Cardiac fibroblast (primary cell): Measurements from ENCODE around the gene IMPDH1.

Experiments
- DNase-seq, 2 donors: peaks; one replicate each; pipeline versions ENCODE4 v3.0.0 to v3.0.0-alpha.2; 2010; ENCODE audit warnings: low read depth in 2 of 2
- H3K4me3 ChIP-seq, 2 donors: replicated peaks in 1 of 2; 1 replicate in 1 of 2; 2 replicates in 1 of 2; pipeline ENCODE4 v1.5.1; 2011; ENCODE audit warnings: low read depth in 2 of 2, low read length in 2 of 2, mild to moderate bottlenecking in 2 of 2, moderate library complexity in 1 of 2
- CTCF ChIP-seq: IDR thresholded peaks from one replicate; pipeline ENCODE4 v1.5.1; 2011; ENCODE audit warnings: low read depth, mild to moderate bottlenecking, low read length, inconsistent platforms

Gene IMPDH1

GRCh38 chr7:128366986-128367385 is 42.8 kb downstream of the IMPDH1 start:
- no peak for TF ChIP-seq CTCF
- no peak for DNase-seq

GRCh38 chr7:128366300-128366699 is 43.5 kb downstream of the IMPDH1 start:
- no peak overlapping the region for H3K4me3 ChIP-seq
- no peak for DNase-seq
- TF ChIP-seq CTCF, result no peak

More at GRCh38 chr7:128366986-128367385, 42.8 kb downstream of the IMPDH1 start:
- H3K4me3 ChIP-seq, result no peak overlapping the region

GRCh38 chr7:128365432-128365831 is 44.4 kb downstream of the IMPDH1 start:
- no peak overlapping the region for H3K4me3 ChIP-seq
- no peak for TF ChIP-seq CTCF
- DNase-seq, result no peak

GRCh38 chr7:128364166-128364870 is 45.5 kb downstream of the IMPDH1 start:
- H3K4me3 ChIP-seq, result no peak overlapping the region
- TF ChIP-seq CTCF, result no peak
- no peak for DNase-seq

- TF ChIP-seq CTCF, result no peak
- no peak overlapping the region for H3K4me3 ChIP-seq
- DNase-seq, result no peak
Observed at GRCh38 chr7:128363261-128363721, 46.5 kb downstream of the IMPDH1 start.

- no peak for TF ChIP-seq CTCF
- DNase-seq, result peak in 1 of 2 donors; percentile 56
- H3K4me3 ChIP-seq, result no peak overlapping the region
Observed at GRCh38 chr7:128362670-128363069, 47.1 kb downstream of the IMPDH1 start.
